Measurements from ENCODE around the gene DMGDH.
"Not testable (repeated sequence)": the region's sequence is repeated elsewhere in the genome, so short reads cannot be mapped to it uniquely, and the experiment has no call there.

The DMGDH gene

GRCh38 chr5:79008362-79008761, 61.1 kb downstream of the DMGDH start:
- DNase-seq, result no peak

- no peak for DNase-seq
Observed at GRCh38 chr5:79007872-79008271, 61.6 kb downstream of the DMGDH start.

DNA sequence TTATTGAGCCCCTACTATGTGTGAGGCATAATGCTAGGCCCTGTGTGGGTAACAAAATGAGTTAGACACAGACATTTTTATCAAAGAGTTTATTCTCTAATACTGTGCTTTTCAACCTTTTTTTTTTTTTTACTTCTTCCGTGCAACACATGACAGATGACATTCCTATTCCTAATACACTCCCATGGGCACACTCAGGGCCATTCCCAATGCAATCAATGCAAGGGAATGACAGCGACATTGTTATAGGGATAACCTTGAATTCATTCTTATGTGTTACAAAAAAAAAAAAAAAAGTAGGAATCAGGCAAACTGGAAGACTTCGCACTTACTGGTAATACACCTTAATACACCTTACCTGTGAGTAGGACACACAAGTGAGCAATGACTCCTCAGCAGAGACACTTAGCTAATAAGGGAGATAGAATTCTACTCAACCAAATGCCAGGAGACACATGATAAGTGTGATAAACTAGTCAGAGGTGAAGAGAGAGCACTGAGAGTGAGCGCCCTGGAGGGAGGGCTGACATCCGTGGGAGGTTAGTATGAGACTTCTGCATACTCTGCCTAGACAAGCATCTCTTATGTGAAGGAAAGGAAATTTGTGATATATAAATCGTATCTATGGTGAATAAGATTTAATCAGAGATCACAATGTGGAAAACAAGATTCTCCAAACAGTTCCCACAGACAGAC, 63.4 kb downstream of the DMGDH start:
- no peak for DNase-seq

- DNase-seq, result no peak
Observed at GRCh38 chr5:79005151-79005550, 64.3 kb downstream of the DMGDH start.

DNA sequence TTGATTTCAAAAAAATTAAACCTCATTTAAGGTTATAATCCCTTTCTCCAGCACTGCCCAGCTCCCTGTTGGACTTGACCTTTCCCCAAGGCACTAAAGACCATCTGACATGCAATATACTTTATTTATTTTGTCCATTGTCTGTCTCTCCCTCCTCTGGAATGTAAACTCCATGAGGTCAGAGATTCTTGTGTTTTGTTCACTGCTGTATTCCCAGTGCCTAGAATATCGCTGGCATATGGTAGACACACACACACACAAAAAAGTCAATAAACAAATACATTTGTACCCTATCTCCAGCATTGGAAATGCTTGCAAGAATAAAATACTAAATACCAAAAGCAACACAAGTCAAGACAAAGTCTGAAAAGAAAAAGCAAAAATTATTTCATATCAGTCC, 67.1 kb downstream of the DMGDH start:
- DNase-seq, result no peak

GRCh38 chr5:79001471-79001870, 68.0 kb downstream of the DMGDH start:
- no peak for DNase-seq

GRCh38 chr5:78997090-78997489, 72.4 kb downstream of the DMGDH start:
- no peak for DNase-seq

DNA sequence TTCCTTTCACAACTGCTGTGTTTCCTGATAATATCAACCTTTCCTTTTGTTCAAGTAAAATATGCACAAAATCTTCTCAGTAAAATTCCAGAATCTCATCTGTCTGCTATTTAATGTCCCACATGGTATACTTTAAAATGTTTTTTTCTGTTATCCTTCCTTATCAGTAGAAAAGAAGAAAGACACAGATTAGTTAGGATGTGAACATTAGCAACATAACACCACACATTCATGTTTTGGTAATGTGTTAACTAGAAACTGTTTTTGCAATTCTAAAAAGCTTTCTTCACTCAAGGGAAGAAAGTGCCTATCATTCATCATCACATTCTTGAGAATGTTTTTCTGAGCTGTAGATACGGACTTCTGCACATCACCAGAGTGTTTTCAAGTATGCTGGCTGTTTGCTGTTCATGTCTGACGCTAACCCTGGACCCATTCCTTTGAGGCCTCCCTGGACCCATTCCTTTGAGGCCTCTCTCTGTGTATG, 73.9 kb downstream of the DMGDH start:
- DNase-seq, result no peak

- DNase-seq, result no peak
Observed at GRCh38 chr5:78993165-78993564, 76.3 kb downstream of the DMGDH start.

DNA sequence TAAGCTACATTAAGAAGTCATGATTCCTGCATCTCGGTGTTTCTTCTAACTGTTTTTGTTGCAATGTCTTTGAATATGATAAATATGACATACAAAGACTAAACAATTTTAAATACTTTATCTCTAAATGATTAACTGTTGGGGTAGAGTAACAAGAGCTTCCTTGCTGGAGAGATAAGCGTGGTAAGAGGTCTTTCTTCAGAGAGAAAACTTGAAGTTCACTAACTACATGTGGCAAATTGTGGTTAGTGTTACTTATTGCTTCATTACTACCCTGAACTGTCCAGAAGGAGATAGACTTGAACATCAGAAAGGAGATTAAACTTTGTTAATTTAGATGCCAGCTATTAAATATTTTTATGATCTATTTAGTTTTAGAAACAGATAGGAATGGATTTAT, 77.3 kb downstream of the DMGDH start:
- no peak for DNase-seq

DNA sequence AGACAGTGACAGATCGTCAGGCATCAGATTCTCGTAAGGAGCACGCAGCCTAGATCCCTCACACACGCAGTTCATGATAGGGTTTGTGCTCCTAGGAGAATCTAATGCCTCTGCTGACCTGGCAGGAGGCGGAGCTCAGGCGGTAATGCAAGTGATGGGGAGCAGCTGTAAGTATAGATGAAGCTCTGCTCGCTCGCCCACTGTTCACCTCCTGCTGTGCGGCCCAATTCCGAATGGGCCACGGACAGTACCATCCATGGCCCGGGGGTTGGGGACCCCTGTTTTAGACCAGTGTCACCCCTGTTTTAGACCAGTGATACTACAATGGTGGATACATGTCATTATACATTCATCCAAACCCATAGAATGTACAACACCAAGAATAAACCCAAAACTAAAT, 80.4 kb downstream of the DMGDH start:
- no peak for DNase-seq

DNA sequence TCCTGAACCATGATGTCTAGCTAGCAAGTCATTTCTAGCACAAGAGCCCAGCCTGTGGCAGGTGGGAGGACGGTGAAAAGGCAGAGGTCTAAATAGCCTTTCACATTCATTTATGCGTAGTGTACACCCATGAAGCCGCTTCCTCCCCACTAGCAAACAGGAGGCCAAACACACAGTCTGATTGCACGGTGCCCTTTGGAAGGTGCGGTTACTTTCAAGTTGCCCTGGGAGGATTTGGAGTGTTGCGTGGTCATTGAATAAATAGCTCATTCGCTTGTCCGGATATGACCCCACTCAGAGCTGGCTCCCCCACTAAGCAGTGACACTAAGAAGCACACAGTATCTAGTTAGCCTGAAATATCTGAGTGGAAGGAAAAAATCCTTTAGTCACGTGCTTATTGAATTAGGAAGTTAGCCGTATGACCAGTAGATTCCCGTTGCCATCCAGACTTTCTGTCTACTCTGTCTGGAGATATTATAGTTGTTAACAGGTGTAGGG, 83.7 kb downstream of the DMGDH start:
- DNase-seq, result no peak

GRCh38 chr5:78985116-78985724, 84.3 kb downstream of the DMGDH start, which contains the start of gene ARSB:
ARSB (minus strand) TSS chr5:78985310; CDS start chr5:78985248, 62 bp downstream.
- DNase-seq, result peak; percentile 23

GRCh38 chr5:78984439-78985115, 84.9 kb downstream of the DMGDH start:
- peak; percentile 68 for DNase-seq

GRCh38 chr5:78983601-78984438, 85.7 kb downstream of the DMGDH start:
- DNase-seq, result no peak

DNA sequence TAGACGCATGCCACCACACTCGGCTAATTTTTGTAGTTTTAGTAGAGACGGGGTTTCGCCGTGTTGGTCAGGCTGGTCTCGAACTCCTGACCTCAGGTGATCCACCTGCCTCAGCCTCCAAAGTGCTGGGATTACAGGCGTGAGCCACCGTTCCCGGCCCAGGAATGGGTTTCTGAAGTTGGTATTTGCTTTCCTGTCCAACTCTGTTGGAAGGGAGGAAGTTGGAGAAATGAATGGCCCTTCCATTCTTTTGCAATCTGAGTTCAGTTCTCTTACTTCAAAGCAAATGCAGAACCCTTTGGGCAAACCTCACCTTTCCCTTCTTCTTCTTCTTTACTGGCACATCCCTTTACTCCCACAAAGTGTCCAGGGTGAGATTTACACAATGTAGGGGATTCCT, 86.3 kb downstream of the DMGDH start:
- not testable (repeated sequence) for DNase-seq

DNA sequence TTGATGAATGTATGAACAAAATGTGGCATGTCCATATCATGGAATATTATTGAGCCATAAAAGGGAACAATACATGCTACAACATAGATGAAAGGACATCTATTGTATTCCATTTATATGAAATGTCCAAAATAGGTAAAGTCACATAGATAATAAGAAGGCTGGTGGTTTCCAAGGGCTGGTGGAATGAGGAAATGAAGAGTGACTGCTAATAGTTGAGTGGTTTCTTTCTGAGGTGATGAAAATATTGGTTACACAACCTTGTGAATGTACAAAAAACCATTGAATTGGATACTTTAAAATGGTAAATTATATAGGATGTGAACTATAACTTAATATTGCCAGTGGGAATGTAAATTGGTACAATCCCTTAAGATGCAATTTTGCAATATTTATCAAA, 89.6 kb downstream of the DMGDH start:
- DNase-seq, result no peak

GRCh38 chr5:78979117-78979742, 90.2 kb downstream of the DMGDH start:
- DNase-seq, result no peak

DNA sequence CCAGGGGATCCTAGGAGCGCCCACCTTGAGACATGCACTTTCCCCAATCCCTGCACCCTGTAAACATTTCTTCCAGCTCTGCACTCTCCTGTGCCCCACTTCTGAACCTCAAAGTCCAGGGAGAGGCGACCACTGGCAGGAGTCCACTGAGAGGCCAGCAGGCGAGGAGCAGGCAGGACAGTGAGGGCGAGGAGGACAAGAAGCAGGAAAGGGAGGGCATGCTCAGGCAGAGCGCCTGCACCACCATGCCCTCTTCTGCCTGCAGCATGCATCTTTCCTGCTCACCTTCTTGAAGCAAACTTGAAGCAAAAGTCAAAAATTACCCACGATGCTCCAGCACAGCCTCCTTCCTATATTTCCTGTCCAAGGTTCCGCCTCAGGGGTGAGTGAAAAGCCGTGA, 94.4 kb downstream of the DMGDH start:
- no peak for DNase-seq

DNA sequence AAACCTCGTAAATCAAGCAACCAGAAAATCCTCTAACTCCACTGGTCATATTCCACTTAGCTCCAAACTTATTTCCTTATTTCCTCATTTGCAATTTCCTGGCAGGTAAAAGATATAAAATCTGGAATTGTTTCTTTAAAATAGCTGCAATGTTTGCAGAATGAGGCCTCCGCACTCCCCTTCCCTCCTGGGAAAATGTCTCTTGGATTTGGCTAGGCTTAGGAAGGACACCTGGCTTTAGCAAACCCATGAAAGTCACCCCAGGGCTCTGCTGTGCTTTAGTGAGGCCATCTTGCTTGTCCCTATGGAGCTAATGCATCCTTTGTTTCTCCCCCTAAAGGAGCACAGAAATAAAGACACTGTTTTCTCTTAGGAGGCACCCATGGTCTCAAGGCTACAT, 94.9 kb downstream of the DMGDH start:
- no peak for DNase-seq

GRCh38 chr5:78974011-78974410, 95.5 kb downstream of the DMGDH start:
- no peak for DNase-seq

DNA sequence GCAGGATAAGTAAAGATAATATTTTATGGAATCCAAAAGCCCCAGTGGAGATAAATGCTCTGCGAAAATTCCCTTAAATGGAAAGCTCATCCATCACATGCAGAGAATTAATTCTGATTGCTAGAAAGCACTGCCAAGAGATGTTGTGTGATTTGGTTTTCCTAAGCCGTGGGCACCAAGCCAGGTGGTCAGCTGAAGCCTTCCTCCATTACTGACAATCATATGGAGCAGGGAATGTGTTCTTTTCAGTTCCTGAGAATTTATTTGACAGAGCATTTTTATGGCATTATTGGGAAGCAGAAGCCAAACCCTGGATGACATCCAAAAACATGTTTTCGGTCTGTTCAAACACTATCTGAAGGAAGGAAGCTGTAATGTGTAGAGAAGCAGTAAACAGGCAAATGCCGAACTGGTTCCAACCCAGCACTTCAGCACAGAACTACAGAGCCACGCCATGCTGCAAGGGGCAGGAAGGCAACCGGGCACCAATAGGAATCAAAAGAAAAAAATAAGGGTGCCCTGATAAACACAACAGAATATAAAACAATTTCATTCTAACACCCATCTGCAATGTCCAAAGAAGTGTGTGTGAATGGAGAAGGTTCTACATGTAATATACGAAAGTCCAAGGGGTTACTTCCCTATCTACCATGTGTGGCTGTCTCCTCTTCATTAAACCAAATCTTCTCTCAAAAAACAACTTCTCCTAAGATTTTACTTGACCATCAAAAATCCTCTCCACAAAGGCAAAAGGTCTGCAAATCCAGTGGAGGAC, 96.6 kb downstream of the DMGDH start:
- DNase-seq, result no peak

Data from NCI-H2171 (cell line).